Endometrial microvascular endothelial cells (primary cell): ENCODE results near the gene RICTOR. TPM values are rescaled to one million over a fixed set of nuclear protein-coding genes. Genes with fewer than 3 reads are reported as not detected.

ENCODE experiments used
- in situ Hi-C: cut with HindIII; loops from 2 replicates; pipeline ENCODE4 v1.10.0; 2017; ENCODE audit warnings: low sequenced_read_pairs, low pct_unique_long_range_greater_than_20kb; ENCODE audit errors: inconsistent ontology term
- total RNA-seq: library from RNA; depleted of rRNA; stranded (reverse); fragments of >200 nt; gene quantifications from one replicate; pipeline ENCODE4 v1.2.3, GENCODE V29; 2015; ENCODE audit errors: inconsistent ontology term

Gene RICTOR
- total RNA-seq, 1 donor from 2014 or later = 14.7 TPM

- in situ Hi-C loops = no loop called here
These were observed 153.0 kb downstream of the RICTOR start for GRCh38 chr5:38921174-38921573.

GRCh38 chr5:38916802-38917201, 157.4 kb downstream of the RICTOR start:
- in situ Hi-C loops = no loop called here

GRCh38 chr5:38913714-38914113, 160.5 kb downstream of the RICTOR start:
- in situ Hi-C loops = no loop called here

- in situ Hi-C loops = no loop called here
These were observed 162.3 kb downstream of the RICTOR start for GRCh38 chr5:38911933-38912332.

- in situ Hi-C loops = no loop called here
These were observed 167.7 kb downstream of the RICTOR start for GRCh38 chr5:38906503-38906902.

- in situ Hi-C loops = no loop called here
These were observed 168.7 kb downstream of the RICTOR start for GRCh38 chr5:38905516-38905915.

- in situ Hi-C loops = no loop called here
These were observed 174.3 kb downstream of the RICTOR start for GRCh38 chr5:38899936-38900335.

GRCh38 chr5:38896760-38897159, 177.4 kb downstream of the RICTOR start:
- in situ Hi-C loops = no loop called here

- in situ Hi-C loops = no loop called here
These were observed 181.8 kb downstream of the RICTOR start for GRCh38 chr5:38892363-38892762.

- in situ Hi-C loops = no loop called here
These were observed 182.6 kb downstream of the RICTOR start for GRCh38 chr5:38891563-38891962.

- in situ Hi-C loops = no loop called here
These were observed 184.8 kb downstream of the RICTOR start for GRCh38 chr5:38889424-38889823.

- in situ Hi-C loops = no loop called here
These were observed 186.2 kb downstream of the RICTOR start for GRCh38 chr5:38888041-38888440.

Other genes starting within 250 kb of the RICTOR start
- 12.1 TPM for gene OSMR, start 228.4 kb downstream of the RICTOR start, total RNA-seq
- not detected for gene FYB1, start 145.2 kb upstream of the RICTOR start, total RNA-seq